H9 (cell line): Measurements from ENCODE around the gene CRYBA1. TPM values are rescaled to one million over a fixed set of nuclear protein-coding genes. Genes with fewer than 3 reads are reported as not detected.

ENCODE experiments used
- DNase-seq: peaks from one replicate; pipeline ENCODE4 v3.0.0-alpha.2; 2017
- H2AFZ ChIP-seq: one replicate; pipeline ENCODE4 v1.6.1; 2013; ENCODE audit warnings: mild to moderate bottlenecking, low read length, control low read depth, moderate library complexity
- H2AK5ac ChIP-seq: 2 replicates; pipeline ENCODE4 v1.6.1; 2013; ENCODE audit warnings: low read length, control low read depth, mixed read lengths; ENCODE audit not compliant: insufficient read length
- H2BK120ac ChIP-seq: one replicate; pipeline ENCODE4 v1.6.1; 2013; ENCODE audit warnings: low read depth, mild to moderate bottlenecking, low read length, control low read depth, inconsistent platforms; ENCODE audit not compliant: poor library complexity, severe bottlenecking
- H2BK12ac ChIP-seq: 2 replicates; pipeline ENCODE4 v1.6.1; 2013; ENCODE audit warnings: low read length, control low read depth, mixed read lengths, low read depth; ENCODE audit not compliant: insufficient read length
- H2BK15ac ChIP-seq: 2 replicates; pipeline ENCODE4 v1.6.1; 2013; ENCODE audit warnings: low read depth, low read length, control low read depth
- H2BK20ac ChIP-seq: one replicate; pipeline ENCODE4 v1.6.1; 2013; ENCODE audit warnings: low read depth, mild to moderate bottlenecking, low read length, control low read depth, inconsistent platforms; ENCODE audit not compliant: poor library complexity, severe bottlenecking
- H2BK5ac ChIP-seq: 2 replicates; pipeline ENCODE4 v1.6.1; 2013; ENCODE audit warnings: low read length, control low read depth, mixed read lengths; ENCODE audit not compliant: insufficient read length
- H3K14ac ChIP-seq: 2 replicates; pipeline ENCODE4 v1.6.1; 2013; ENCODE audit warnings: low read length, control low read depth; ENCODE audit not compliant: insufficient read depth
- H3K18ac ChIP-seq: 2 replicates; pipeline ENCODE4 v1.6.1; 2013; ENCODE audit warnings: low read depth, mild to moderate bottlenecking, mixed read lengths, low read length, control low read depth; ENCODE audit not compliant: insufficient read length
- H3K23ac ChIP-seq: 2 replicates; pipeline ENCODE4 v1.6.1; 2013; ENCODE audit warnings: low read length, control low read depth, mixed read lengths, low read depth; ENCODE audit not compliant: insufficient read length
- H3K23me2 ChIP-seq: 2 replicates; pipeline ENCODE4 v1.6.1; 2013; ENCODE audit warnings: low read depth, mild to moderate bottlenecking, mixed read lengths, low read length, control low read depth; ENCODE audit not compliant: insufficient read length, poor library complexity, severe bottlenecking
- H3K27ac ChIP-seq: 2 replicates; pipeline ENCODE4 v1.5.1; 2013; ENCODE audit warnings: low read length, control low read depth, mixed read lengths, low read depth; ENCODE audit not compliant: insufficient read length
- H3K27me3 ChIP-seq: 2 replicates; pipeline ENCODE4 v1.6.1; 2013; ENCODE audit warnings: low read length, control low read depth, inconsistent platforms; ENCODE audit not compliant: insufficient read depth
- H3K4ac ChIP-seq: 2 replicates; pipeline ENCODE4 v1.6.1; 2013; ENCODE audit warnings: low read depth, mild to moderate bottlenecking, control low read depth, inconsistent platforms, low read length, moderate library complexity
- H3K4me1 ChIP-seq: 2 replicates; pipeline ENCODE4 v1.6.1; 2013; ENCODE audit warnings: low read length, control low read depth, inconsistent platforms; ENCODE audit not compliant: insufficient read depth
- H3K4me2 ChIP-seq: 2 replicates; pipeline ENCODE4 v1.6.1; 2013; ENCODE audit warnings: low read length, control low read depth, mixed read lengths; ENCODE audit not compliant: insufficient read length, insufficient read depth
- H3K56ac ChIP-seq: 2 replicates; pipeline ENCODE4 v1.6.1; 2013; ENCODE audit warnings: low read depth, mild to moderate bottlenecking, mixed read lengths, low read length, control low read depth; ENCODE audit not compliant: insufficient read length
- H3K79me1 ChIP-seq: 2 replicates; pipeline ENCODE4 v1.6.1; 2013; ENCODE audit warnings: low read depth, mild to moderate bottlenecking, moderate library complexity, low read length, control low read depth, inconsistent platforms; ENCODE audit not compliant: insufficient read depth, poor library complexity, severe bottlenecking
- H3K79me2 ChIP-seq: 2 replicates; pipeline ENCODE4 v1.6.1; 2013; ENCODE audit warnings: low read length, control low read depth, inconsistent platforms; ENCODE audit not compliant: insufficient read depth
- H3K9ac ChIP-seq: 2 replicates; pipeline ENCODE4 v1.6.1; 2013; ENCODE audit warnings: low read length, control low read depth, mixed read lengths; ENCODE audit not compliant: insufficient read length; ENCODE audit errors: extremely low read depth
- H3K9me3 ChIP-seq: one replicate; pipeline ENCODE4 v1.6.1; 2013; ENCODE audit warnings: low read depth, low read length, inconsistent platforms; ENCODE audit not compliant: control insufficient read depth
- H3T11ph ChIP-seq: one replicate; pipeline ENCODE4 v1.6.1; 2013; ENCODE audit warnings: mild to moderate bottlenecking, low read length, control low read depth, inconsistent platforms
- H4K20me1 ChIP-seq: one replicate; pipeline ENCODE4 v1.6.1; 2013; ENCODE audit not compliant: control insufficient read depth, insufficient read length, insufficient read depth
- H4K5ac ChIP-seq: 2 replicates; pipeline ENCODE4 v1.6.1; 2013; ENCODE audit warnings: low read depth, mild to moderate bottlenecking, mixed read lengths, low read length, control low read depth; ENCODE audit not compliant: insufficient read length
- H4K8ac ChIP-seq: replicated peaks from 2 replicates; pipeline ENCODE4 v1.6.1; 2013; ENCODE audit warnings: low read length, control low read depth, mixed read lengths, low read depth; ENCODE audit not compliant: insufficient read length
- H4K91ac ChIP-seq: 2 replicates; pipeline ENCODE4 v1.6.1; 2013; ENCODE audit warnings: low read depth, mild to moderate bottlenecking, moderate library complexity, mixed read lengths, low read length, control low read depth; ENCODE audit not compliant: insufficient read length
- H3K27ac Mint-ChIP-seq, 3 experiments: 2 replicates in 2 of 3; 3 replicates in 1 of 3; pipeline ENCODE4 v1.8.0; 2020 to 2021; ENCODE audit warnings: mixed read lengths in 3 of 3, mild to moderate bottlenecking in 1 of 3, moderate library complexity in 1 of 3
- H3K27me3 Mint-ChIP-seq: 2 replicates; pipeline ENCODE4 v1.8.0; 2021; ENCODE audit warnings: low read depth, mild to moderate bottlenecking, moderate library complexity, mixed read lengths
- H3K36me3 Mint-ChIP-seq, 3 experiments: 2 replicates in 2 of 3; 3 replicates in 1 of 3; pipeline ENCODE4 v1.8.0; 2020 to 2021; ENCODE audit warnings: low read depth in 3 of 3, mixed read lengths in 3 of 3; ENCODE audit not compliant: insufficient read depth in 1 of 3
- H3K4me1 Mint-ChIP-seq, 2 experiments: 2 replicates each; pipeline ENCODE4 v1.8.0; 2020; ENCODE audit warnings: mixed read lengths in 2 of 2
- H3K4me3 Mint-ChIP-seq, 2 experiments: 2 replicates in 1 of 2; 3 replicates in 1 of 2; pipeline ENCODE4 v1.8.0; 2020 to 2021; ENCODE audit warnings: mild to moderate bottlenecking in 2 of 2, mixed read lengths in 2 of 2, moderate library complexity in 1 of 2
- H3K9me3 Mint-ChIP-seq, 2 experiments: 2 replicates in 1 of 2; 3 replicates in 1 of 2; pipeline ENCODE4 v1.8.0; 2020; ENCODE audit warnings: mild to moderate bottlenecking in 2 of 2, mixed read lengths in 2 of 2, moderate library complexity in 1 of 2
- WGBS: extraction: QIAGEN DNeasy Blood & Tissue Kit; methylation state at CpG from one replicate; pipeline ENCODE4 v1.1.7; 2013; ENCODE audit warnings: missing lambda C conversion rate, low lambda C conversion rate, mixed read lengths; ENCODE audit not compliant: insufficient read length; ENCODE audit errors: extremely low coverage; 5-methylcytosine and 5-hydroxymethylcytosine counted together
- total RNA-seq: library from RNA; stranded (reverse); gene quantifications from 2 replicates; pipeline ENCODE4 v1.2.1, GENCODE V29; 2021
- TF ChIP-seq, protein P1 (sequence below): fragments of 200-600 bp; sonication (generic); conservative IDR thresholded peaks from 3 replicates; pipeline ENCODE4 v1.8.0; 2021; ENCODE audit warnings: antibody characterized with exemption, mild to moderate bottlenecking

The CRYBA1 gene
- total RNA-seq, 1 experiment from 2014 or later = not detected

GRCh38 chr17:29295420-29295819 lies 48.8 kb downstream of the CRYBA1 start:
- no peak overlapping the region for H3K56ac ChIP-seq
- no peak overlapping the region for H4K5ac ChIP-seq
- no peak overlapping the region for H2AK5ac ChIP-seq
- H3K9ac ChIP-seq = no peak overlapping the region
- H2BK12ac ChIP-seq = no peak overlapping the region
- no peak overlapping the region for H3K23ac ChIP-seq
- TF ChIP-seq, protein P1, sequence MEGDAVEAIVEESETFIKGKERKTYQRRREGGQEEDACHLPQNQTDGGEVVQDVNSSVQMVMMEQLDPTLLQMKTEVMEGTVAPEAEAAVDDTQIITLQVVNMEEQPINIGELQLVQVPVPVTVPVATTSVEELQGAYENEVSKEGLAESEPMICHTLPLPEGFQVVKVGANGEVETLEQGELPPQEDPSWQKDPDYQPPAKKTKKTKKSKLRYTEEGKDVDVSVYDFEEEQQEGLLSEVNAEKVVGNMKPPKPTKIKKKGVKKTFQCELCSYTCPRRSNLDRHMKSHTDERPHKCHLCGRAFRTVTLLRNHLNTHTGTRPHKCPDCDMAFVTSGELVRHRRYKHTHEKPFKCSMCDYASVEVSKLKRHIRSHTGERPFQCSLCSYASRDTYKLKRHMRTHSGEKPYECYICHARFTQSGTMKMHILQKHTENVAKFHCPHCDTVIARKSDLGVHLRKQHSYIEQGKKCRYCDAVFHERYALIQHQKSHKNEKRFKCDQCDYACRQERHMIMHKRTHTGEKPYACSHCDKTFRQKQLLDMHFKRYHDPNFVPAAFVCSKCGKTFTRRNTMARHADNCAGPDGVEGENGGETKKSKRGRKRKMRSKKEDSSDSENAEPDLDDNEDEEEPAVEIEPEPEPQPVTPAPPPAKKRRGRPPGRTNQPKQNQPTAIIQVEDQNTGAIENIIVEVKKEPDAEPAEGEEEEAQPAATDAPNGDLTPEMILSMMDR = no peak
- H3K79me1 ChIP-seq = no peaks in the 10 kb centered on the region
- no peak overlapping the region for H3T11ph ChIP-seq
- Mint-ChIP-seq H3K4me3 (peak overlapping the region in 1 of 2 experiments; percentile 24; a peak in 2 of 5 replicates), H3K4me1 (peaks cover 16 to 24% of the 10 kb centered on the region in 2 experiments), H3K36me3 (peaks cover 15 to 20% (median 20%) of the 10 kb centered on the region in 3 experiments), H3K27ac (0 out of 7 replicates have a peak overlapping the region, but pooled peaks of 1 of the 3 experiments have one; percentile 35), H3K27me3 (0 out of 2 replicates have a peak, but pooled peaks cover 3% of the 10 kb centered on the region), H3K9me3 (peaks cover 2 to 4% of the 10 kb centered on the region in 2 experiments; a peak in 4 of 5 replicates)
- no peaks in the 10 kb centered on the region for H4K20me1 ChIP-seq
- no peak for DNase-seq
- H2BK15ac ChIP-seq = no peak overlapping the region
- H3K9me3 ChIP-seq = no peaks in the 10 kb centered on the region
- no peak overlapping the region for H3K4ac ChIP-seq
- H2AFZ ChIP-seq = no peak overlapping the region
- H2BK120ac ChIP-seq = no peak overlapping the region
- H4K8ac ChIP-seq = no peak overlapping the region
- no peak overlapping the region for H3K18ac ChIP-seq
- H3K4me1 ChIP-seq = no peaks in the 10 kb centered on the region
- H3K4me2 ChIP-seq = no peak overlapping the region
- H3K14ac ChIP-seq = no peak overlapping the region
- peaks cover 23% of the 10 kb centered on the region for H3K79me2 ChIP-seq
- H3K23me2 ChIP-seq = no peaks in the 10 kb centered on the region
- no peak overlapping the region for H3K27ac ChIP-seq
- no peaks in the 10 kb centered on the region for H3K27me3 ChIP-seq
- no CpG with 5 or more reads among the region's 3 CpGs for WGBS
- H2BK5ac ChIP-seq = no peak overlapping the region
- no peak overlapping the region for H2BK20ac ChIP-seq
- H4K91ac ChIP-seq = no peak overlapping the region
